GM11168 (cell line): ENCODE measurements around the gene TTN.

Experiments used
- in situ Hi-C: fragments of 300-500 bp; cut with MboI; formaldehyde crosslinking; loops from one replicate; pipeline ENCODE4 v1.12.0; 2022; ENCODE audit warnings: low sequenced_read_pairs; ENCODE audit not compliant: unreplicated experiment

Gene TTN

GRCh38 chr2:178807227-178808008 lies at the start of gene TTN:
TSS of gene TTN (minus strand) at chr2:178807423. CDS start at chr2:178804642, 2,781 bp downstream.
- in situ Hi-C loops, result no loop called here

DNA sequence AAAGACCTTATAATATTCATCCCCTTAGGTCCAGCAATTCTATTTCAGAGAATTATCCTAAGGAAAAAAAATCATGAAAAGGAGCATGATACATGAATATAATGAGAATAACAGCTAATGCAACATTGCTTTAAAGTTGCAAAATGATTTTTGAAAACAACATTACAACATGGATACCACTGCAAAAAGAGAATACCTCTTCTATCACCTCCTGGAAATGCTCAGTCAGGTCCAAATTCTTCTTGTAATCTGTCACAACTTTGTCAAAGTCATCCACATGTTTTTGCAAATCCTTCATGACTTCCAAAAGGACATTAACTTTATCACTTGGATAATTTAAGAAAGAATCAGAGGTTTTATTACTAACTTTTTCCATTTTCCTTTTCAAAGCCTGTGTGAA lies 47.9 kb upstream of the TTN start:
- in situ Hi-C loops, result no loop called here

GRCh38 chr2:178848335-178848734 lies 41.1 kb upstream of the TTN start:
- in situ Hi-C loops, result no loop called here

- in situ Hi-C loops, result no loop called here
Observed at GRCh38 chr2:178846458-178846802, 39.2 kb upstream of the TTN start.

DNA sequence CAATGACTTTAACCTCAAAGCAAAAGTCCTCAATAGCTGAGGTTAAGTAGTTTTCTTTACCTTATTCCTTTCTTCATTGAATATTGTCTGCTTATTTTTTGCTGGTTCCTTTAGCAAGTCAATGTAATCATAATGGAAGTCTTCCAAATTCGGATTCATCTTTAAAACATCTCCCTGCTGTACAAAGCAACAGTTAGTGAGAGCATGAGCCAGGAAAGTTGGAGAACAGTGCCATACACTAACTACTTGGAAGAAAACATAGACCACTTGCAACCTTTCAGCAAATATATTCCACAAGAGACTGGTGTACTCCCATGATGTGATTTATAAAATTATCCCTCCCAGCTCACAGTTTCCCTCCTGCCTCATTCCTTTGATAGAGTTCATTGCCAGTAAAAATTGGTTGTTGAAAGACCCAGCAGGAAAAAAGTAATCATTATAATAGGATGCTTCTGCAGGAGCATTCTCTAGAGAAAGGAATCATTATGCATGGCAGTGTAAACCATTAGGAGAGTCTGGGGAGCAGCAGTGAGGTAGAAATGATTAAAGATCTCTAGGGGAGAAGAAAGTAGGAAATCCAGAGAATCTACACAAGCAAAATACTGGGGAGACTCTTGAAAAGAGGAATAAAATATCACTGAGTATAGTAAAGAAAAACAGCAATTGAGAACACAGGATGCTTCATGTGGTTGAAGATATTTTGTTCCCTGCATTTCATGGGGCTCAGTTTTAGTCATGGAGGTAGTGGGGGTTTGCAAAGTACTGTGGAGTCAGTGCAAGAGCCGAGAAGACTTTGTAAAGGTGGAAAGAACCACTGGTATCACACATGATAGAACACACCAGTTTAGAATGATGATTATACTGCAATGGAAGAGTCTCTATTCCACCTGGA lies 38.6 kb upstream of the TTN start:
- in situ Hi-C loops, result no loop called here

DNA sequence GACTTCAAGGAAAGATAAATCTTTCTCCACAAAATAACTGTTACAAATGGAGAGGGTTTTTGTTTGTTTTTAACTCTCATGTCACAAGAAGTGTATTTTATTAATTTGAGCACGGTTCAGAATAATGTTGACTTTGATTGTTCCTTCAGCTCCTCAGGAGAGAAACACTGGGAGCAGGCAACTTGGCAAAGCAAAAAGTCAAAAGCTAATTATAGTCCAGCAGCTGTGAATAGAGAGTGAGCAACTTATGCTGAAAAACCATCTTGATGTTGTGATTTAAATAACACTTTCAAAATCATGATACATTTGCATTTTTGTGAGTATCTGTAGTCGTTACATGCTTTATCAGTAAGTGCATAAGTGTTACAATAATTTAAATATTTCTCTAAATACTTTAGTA lies 37.5 kb upstream of the TTN start:
- in situ Hi-C loops, result no loop called here

DNA sequence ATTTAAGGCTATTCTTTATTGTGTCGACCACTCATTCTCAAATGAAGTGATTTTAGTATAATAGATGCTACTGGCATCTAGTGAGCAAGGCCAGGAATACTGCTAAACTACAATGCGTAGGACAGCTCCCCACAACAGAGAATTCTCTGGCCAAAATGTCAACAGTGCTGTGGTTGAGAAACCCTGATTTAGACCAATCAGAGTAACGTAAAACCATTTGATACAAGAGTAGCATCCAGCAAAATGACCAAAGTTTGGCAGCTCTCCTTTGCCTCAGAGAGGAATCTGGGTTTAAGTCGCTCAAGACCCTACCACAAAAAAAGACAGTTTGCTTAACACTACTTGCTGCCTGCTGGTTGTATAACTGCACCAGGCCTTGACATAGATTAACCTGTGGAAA lies 37.0 kb upstream of the TTN start:
- in situ Hi-C loops, result no loop called here

GRCh38 chr2:178843697-178844096 lies 36.5 kb upstream of the TTN start:
- in situ Hi-C loops, result no loop called here

DNA sequence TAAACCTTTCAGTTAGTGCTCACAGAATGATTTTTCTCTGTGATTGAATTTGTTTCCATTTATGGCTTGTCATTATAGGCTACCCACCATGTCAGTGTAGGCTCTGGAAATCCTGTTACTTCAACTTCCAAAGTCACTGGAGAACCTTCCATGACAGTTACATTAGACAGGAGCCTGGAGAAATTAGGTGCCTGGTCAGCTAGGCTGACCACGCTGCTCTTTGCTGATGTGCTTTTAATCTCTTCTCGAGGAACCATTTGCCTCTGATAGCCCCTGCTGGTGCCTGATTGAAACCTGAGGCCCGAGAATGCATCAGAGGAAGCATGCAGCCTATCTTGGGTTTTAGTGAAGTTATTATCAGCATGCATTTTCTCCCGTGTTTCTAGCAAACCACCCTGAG lies 29.6 kb upstream of the TTN start:
- in situ Hi-C loops, result no loop called here

DNA sequence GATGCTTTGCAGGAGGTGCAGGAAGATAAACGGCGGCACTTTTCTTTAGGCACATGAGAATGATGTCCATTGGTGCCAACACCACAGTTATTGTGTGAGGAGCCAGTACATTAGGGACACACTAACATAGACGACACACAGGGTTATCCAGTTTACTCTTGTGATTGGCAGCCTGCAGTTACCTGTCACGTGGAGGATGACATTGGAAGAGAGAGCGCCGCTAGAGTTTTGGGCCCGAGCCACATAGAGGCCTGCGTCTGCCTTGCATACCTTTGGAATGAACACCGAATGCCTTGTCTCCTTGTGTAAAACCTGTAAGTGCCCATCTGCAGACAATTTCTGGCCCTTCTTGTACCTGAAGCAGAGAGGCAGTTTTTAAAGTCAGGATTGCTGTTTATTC lies 26.9 kb upstream of the TTN start:
- in situ Hi-C loops, result no loop called here

DNA sequence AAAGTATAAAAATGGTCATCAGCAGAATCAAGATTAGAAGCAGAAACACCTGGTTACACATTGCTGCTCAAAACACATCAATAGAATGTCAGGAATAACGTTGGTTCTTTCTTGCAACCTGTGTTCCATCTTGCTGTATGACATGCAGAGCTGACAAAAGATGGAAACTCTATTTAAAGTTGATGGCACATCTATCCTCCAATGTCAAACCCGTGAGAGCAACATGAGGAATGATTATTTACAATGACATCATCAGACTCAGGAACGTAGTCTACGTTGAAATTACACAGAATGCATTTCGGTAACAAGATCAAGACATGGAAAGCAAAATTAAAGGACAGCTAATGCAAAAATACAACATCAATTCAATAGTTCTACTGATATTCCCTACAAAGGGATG lies 26.2 kb upstream of the TTN start:
- in situ Hi-C loops, result no loop called here

DNA sequence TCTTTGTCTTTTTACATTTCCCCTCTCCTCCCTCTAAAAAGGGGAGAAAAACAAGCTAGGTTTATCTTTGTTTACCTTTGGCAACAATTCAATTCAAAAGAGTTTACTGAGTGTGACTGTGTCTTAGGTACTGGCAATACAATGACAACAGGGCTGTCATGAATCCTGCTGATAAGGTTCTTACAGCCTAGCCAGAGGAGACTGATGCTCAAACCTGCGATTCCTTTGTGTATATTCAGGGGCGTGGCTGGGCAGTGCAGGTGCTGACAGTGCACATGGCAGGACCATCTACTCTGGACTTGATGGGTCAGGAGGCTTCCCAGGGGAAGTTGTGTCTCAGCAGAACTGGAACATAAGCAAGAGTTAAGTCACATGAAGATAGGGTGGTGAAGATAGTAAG lies 23.2 kb upstream of the TTN start:
- in situ Hi-C loops, result no loop called here

- in situ Hi-C loops, result no loop called here
Observed at GRCh38 chr2:178829981-178830380, 22.8 kb upstream of the TTN start.

DNA sequence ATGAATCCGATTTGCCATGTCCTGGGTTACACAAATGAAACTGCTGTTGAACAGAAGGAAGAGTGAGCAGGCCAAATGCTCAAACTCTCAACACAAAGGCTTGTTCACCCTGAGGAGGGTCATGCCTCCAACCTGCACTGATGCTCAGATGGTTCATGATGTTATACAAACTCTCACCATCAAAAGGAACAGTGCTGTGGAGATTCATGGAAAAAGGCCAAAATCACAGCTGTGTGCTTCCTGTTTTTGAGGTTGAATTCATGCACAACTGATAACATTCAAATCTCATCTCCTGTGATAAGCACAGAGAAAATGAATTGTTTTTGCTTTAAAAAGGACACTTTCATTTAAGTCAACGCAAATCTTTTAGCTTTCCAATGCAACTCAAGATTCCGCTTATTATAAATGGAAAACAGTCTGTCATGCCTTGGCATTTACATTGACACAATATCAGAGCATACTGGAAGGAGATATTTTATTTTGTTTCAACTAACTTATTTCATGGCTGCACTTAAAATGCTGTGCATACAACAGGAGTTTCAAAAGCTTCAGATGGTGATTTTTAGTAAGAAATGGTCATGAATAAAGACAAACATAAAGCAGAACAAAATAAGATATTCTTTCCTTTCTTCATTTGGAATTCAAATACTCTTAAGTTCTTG lies 22.2 kb upstream of the TTN start:
- in situ Hi-C loops, result no loop called here

DNA sequence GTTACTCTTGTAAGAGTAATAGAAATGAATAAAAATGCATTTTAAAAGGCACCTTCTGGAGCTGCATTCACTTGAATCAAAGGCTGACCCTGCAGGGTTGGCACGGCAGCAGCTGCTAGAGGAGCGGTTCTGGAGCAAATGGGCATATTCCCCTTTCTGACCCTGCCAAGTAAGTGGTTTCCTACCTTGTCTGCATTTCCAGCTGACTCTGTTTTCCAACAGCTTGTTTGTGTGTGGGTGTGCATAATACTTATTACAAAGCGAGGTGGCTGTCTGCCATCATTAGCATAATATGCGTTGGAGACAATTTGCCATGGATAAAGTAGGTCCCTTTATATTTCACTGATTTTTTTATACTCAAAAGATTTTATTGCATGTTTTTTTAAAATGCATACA lies 21.3 kb upstream of the TTN start:
- in situ Hi-C loops, result no loop called here

DNA sequence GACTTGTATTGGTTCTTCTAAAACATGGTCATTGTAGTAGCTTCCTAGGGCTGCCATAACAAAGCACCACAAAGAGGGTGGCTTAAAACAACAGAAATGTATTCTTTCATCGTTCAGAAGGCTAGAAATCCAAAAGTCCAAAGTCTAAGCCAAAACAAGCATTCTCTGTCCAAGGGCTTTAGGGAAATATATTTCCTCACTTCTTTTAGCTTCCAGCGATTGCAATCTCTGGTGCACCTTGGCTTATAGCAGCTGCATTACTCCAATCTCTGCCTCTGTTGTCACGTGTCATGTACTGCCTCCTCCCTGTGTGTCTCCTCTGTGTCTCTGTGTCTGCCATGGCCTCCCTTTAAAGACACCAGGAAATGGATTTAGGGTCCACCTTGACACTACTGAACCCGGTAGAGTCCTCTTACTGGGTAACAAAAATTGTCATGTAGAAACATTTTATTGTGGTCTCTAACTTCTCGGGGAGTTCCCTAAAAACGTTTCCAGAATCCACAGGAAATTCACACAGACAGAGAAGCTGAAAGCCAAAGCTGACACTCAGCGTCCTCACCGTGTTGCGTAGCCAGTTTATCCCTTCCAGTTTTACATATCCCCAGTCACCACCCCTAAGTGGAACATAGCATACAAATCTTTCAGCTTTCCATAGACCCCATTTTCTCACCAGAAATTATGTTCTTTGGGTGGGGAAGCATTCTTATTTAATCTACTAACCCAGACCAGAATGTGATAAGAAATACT lies 20.7 kb upstream of the TTN start:
- in situ Hi-C loops, result no loop called here

DNA sequence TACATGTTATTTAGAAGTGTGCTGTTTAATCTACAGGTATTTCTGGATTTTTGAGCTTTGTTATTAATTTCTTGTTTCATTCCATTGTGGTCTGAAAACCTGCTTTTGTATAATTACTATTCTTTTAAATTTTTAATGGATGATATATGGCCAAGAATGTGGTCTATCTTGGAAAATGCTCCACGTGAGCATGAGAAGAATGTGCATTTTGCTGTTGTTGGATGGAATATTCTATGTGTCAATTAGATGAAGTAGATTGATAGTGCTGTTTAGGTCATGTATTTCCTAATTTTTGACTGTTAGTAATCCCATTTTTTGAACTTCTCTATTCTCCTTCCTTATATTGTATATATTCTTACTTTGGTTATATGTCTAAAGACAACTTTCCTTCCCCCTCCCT lies 19.9 kb upstream of the TTN start:
- in situ Hi-C loops, result no loop called here

DNA sequence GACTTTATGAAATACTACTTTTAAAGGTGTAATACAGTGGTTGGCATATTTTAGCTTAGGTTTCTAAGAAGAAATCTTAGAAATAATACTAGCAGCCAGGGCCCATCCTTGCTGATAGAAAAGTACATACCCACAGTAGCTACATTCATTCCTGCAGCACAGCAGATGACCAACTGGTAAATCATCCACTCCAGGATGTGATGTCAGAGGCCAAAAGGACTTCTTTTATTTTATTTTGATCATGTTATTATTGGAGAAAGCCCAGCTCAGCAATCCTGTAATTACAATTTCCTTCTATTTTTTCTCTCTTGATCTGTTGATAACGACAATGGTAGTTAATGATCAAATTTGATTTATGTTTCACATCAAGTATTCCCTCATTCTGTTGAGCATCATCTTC lies 18.0 kb upstream of the TTN start:
- in situ Hi-C loops, result no loop called here

DNA sequence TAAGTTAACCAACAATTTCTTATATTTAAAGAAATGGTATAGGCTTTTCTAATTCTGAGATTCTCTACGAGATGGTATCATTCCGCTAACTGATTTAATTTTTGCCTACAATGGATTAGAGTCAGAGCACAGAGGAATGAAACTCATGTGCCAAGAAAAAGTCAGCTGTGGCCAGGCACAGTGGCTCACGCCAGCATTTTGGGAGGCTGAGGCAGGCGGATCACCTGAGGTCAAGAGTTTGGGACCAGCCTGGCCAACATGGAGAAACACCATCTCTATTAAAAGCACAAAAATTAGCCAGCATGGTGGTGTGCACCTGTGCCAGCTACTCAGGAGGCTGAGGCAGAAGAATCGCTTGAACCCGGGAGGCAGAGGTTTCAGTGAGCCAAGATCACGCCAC lies 17.0 kb upstream of the TTN start:
- in situ Hi-C loops, result no loop called here

- in situ Hi-C loops, result no loop called here
Observed at GRCh38 chr2:178819992-178820391, 12.8 kb upstream of the TTN start.
